IPS-18a (cell line): Measurements from ENCODE around the gene KIR2DL1.
"Not testable (repeated sequence)": the region's sequence is repeated elsewhere in the genome, so short reads cannot be mapped to it uniquely, and the experiment has no call there.

ENCODE experiments used
- H3K27ac ChIP-seq: one replicate; pipeline ENCODE4 v1.5.1; 2013; ENCODE audit warnings: low read length
- H3K27me3 ChIP-seq: one replicate; pipeline ENCODE4 v1.6.1; 2013; ENCODE audit warnings: mild to moderate bottlenecking, low read length; ENCODE audit not compliant: control insufficient read depth, insufficient read depth
- H3K36me3 ChIP-seq: one replicate; pipeline ENCODE4 v1.6.1; 2013; ENCODE audit warnings: low read depth, low read length; ENCODE audit not compliant: control insufficient read depth
- H3K4me1 ChIP-seq: one replicate; pipeline ENCODE4 v1.6.1; 2013; ENCODE audit warnings: low read depth, low read length; ENCODE audit not compliant: control insufficient read depth
- H3K4me3 ChIP-seq: one replicate; pipeline ENCODE4 v1.5.1; 2013; ENCODE audit warnings: low read length
- H3K9ac ChIP-seq: one replicate; pipeline ENCODE4 v1.6.1; 2013; ENCODE audit warnings: mild to moderate bottlenecking, low read length, moderate library complexity
- H3K9me3 ChIP-seq: one replicate; pipeline ENCODE4 v1.6.1; 2013; ENCODE audit warnings: low read depth, low read length; ENCODE audit not compliant: control insufficient read depth

The KIR2DL1 gene

DNA sequence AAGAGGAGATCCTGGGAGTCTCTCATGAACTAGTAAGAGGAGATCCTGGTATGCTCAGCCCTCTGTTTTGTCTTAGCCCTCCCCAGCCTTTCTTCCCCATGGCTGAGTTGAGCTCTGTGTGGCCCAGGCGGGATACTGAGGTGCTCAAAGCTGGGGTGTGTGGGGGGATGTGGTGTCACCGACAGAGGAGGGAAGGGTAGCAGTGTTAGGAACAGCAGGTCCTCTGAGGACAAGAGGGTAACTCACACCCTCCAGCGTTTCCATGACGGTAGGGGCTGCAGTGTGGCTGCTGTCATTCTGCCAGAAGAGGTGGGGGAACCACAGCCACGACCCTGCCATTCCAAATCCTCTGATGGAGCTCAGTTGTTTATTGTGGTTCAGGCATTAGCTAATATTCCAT is 34.5 kb downstream of the KIR2DL1 start:
- no peaks in the 10 kb centered on the region for H3K4me1 ChIP-seq
- no peaks in the 10 kb centered on the region for H3K27me3 ChIP-seq
- no peak overlapping the region for H3K27ac ChIP-seq
- H3K9me3 ChIP-seq = peaks cover 74% of the 10 kb centered on the region
- H3K9ac ChIP-seq = no peak overlapping the region
- no peak overlapping the region for H3K4me3 ChIP-seq
- no peaks in the 10 kb centered on the region for H3K36me3 ChIP-seq

DNA sequence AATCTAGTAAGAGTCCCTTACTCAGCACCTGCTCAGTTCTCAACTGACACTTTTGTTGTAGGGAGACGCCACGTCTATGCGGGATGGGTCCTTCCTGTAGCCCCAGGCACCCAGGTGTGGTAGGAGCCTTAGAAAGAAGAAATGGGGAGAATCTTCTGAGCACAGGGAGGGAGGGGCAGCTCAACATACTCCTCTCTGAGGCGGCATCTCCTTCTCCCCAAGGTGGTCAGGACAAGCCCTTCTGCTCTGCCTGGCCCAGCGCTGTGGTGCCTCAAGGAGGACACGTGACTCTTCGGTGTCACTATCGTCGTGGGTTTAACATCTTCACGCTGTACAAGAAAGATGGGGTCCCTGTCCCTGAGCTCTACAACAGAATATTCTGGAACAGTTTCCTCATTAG is 35.0 kb downstream of the KIR2DL1 start:
- Histone ChIP-seq H3K36me3 (no peaks in the 10 kb centered on the region), H3K27ac (no peak overlapping the region), H3K4me1 (no peaks in the 10 kb centered on the region), H3K9me3 (peaks cover 75% of the 10 kb centered on the region), H3K4me3 (no peak overlapping the region), H3K27me3 (no peaks in the 10 kb centered on the region), H3K9ac (no peak overlapping the region)

DNA sequence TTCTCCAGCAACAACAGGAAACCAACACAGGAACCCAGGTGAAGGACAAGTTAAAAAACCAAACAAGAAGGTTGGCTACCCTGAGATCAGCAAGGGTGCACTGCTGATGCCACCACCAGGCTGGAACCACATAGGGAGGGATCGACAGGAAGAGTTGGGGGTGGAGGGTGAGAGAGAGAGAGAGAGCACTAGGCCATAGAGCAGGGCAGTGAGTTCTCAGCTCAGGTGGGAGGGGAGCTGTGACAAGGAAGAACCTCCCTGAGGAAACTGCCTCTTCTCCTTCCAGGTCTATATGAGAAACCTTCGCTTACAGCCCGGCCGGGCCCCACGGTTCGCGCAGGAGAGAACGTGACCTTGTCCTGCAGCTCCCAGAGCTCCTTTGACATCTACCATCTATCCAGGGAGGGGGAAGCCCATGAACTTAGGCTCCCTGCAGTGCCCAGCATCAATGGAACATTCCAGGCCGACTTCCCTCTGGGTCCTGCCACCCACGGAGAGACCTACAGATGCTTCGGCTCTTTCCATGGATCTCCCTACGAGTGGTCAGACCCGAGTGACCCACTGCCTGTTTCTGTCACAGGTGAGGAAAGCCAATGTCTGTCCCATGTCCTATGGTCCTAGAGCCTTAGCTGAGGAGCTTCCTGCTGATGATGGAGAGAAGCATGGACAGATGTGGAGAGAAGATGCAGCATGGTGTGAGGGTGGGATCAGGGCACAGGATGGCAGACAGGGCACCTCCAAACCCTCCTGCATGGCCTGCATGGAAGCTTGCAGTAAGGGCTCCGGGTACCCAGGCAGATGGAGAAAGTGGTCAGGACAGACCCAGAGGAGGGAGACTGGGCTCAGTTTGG is 36.3 kb downstream of the KIR2DL1 start:
- Histone ChIP-seq H3K27me3 (no peaks in the 10 kb centered on the region), H3K27ac (no peak overlapping the region), H3K4me3 (no peak overlapping the region), H3K4me1 (no peaks in the 10 kb centered on the region), H3K36me3 (no peaks in the 10 kb centered on the region), H3K9ac (no peak overlapping the region), H3K9me3 (peaks cover 66% of the 10 kb centered on the region)

DNA sequence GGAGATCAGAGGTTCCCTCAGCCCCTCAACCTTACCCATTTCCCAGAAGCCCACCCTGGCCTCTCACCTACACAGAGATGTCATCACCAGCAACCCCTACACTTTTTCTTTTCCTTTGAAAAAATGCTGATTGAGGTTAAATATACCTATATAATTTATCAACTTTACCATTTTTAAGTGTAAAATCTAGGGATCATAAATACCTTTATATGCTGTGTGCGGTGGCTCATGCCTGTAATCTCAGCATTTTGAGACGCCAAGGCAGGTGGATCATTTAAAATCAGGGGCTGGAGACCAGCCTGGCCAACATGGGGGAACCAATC is 36.9 kb downstream of the KIR2DL1 start:
- Histone ChIP-seq H3K9me3 (peaks cover 60% of the 10 kb centered on the region), H3K27me3 (no peaks in the 10 kb centered on the region)

DNA sequence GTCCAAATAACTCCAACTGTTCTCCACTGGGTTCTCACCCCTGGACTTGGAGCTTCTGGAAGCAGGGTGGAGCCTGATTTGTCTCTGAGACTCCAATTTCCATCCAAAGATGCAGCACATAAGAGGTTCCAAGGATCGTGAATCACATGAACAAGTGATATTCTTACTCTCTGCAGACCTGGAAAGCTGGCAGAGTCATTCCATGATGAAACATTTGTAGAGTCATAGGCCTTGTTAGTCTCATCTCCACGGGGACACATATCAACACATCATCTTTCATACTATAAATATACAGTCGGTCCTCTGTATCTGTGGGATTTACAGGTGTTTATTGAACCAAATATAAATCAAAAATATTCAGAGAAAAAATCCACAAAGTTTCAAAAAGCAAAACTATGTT is 45.0 kb downstream of the KIR2DL1 start:
- H3K27me3 ChIP-seq, H3K4me1 ChIP-seq, H3K27ac ChIP-seq, H3K9ac ChIP-seq, H3K36me3 ChIP-seq, H3K4me3 ChIP-seq: not testable (repeated sequence)
- peaks cover 46% of the 10 kb centered on the region for H3K9me3 ChIP-seq

More for the DNA sequence above, 36.9 kb downstream of the KIR2DL1 start:
- H3K27ac ChIP-seq = no peak overlapping the region
- H3K4me3 ChIP-seq = no peak overlapping the region
- no peaks in the 10 kb centered on the region for H3K4me1 ChIP-seq
- no peak overlapping the region for H3K9ac ChIP-seq
- H3K36me3 ChIP-seq = no peaks in the 10 kb centered on the region

DNA sequence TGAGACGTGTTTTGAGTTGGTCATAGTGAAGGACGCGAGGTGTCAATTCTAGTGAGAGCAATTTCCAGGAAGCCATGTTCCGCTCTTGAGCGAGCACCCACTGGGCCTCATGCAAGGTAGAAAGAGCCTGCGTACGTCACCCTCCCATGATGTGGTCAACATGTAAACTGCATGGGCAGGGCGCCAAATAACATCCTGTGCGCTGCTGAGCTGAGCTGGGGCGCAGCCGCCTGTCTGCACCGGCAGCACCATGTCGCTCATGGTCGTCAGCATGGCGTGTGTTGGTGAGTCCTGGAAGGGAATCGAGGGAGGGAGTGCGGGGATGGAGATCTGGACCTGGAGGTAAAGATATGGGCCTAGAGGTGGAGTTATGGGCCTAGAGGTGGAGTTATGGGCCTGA is 46.7 kb downstream of the KIR2DL1 start, which contains the start of gene KIR3DL1:
TSS of gene KIR3DL1 (plus strand) at position 218 of the 400 bp plus-strand sequence.
- not testable (repeated sequence) for H3K36me3 ChIP-seq, H3K4me1 ChIP-seq, H3K4me3 ChIP-seq, H3K27ac ChIP-seq, H3K27me3 ChIP-seq, H3K9ac ChIP-seq
- H3K9me3 ChIP-seq = peaks cover 48% of the 10 kb centered on the region

DNA sequence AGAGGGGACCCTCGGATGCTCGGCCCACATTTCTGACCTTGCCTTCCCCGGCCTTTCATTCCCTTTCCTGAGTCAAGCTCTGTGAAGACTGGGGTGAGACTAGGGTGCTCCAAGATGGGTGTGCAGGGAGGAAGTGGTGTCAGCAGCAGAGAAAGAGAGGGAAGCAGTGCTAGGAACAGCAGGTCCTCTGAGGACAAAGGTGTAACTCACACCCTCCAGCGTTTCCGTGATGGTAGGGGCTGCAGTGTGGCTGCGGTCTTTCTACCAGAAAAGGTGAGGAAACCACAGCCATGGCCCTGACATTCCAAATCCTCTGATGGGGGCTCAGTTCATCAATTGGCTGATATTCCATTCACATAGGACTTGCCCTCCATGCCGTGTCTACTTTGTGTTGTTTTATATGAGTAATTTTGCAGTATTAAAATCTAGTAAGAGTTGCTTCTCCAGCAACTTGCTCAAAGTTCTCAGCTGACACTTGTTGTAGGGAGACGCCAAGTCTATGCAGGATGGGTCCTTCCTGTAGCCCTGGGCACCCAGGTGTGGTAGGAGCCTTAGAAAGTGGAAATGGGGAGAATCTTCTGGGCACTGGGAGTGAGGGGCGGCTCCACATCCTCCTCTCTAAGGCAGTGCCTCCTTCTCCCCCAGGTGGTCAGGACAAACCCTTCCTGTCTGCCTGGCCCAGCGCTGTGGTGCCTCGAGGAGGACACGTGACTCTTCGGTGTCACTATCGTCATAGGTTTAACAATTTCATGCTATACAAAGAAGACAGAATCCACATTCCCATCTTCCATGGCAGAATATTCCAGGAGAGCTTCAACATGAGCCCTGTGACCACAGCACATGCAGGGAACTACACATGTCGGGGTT is 48.3 kb downstream of the KIR2DL1 start:
- Histone ChIP-seq H3K4me1 (no peaks in the 10 kb centered on the region), H3K27me3 (no peaks in the 10 kb centered on the region), H3K9ac (no peak overlapping the region), H3K27ac (no peak overlapping the region), H3K9me3 (peaks cover 43% of the 10 kb centered on the region), H3K4me3 (no peak overlapping the region), H3K36me3 (no peaks in the 10 kb centered on the region)

DNA sequence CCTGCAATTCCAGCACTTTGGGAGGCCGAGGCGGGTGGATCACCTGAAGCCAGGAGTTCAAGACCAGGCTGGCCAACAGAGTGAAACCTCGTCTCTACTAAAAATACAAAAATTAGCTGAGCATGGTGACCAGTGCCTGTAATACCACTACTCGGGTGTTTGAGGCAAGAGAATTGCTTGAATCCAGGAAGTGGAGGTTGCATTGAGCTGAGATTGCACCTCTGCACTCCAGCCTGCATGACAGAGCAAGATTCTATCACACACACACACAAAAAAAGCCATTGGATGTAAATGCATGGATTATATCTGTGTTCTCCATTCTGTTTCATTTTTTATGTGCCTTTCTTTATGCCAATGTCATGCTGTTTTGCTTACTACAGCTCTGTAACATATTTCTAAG is 54.8 kb downstream of the KIR2DL1 start:
- H3K9me3 ChIP-seq = peaks cover 12% of the 10 kb centered on the region
- H3K27ac ChIP-seq, H3K4me1 ChIP-seq, H3K27me3 ChIP-seq, H3K9ac ChIP-seq, H3K36me3 ChIP-seq, H3K4me3 ChIP-seq: not testable (repeated sequence)

DNA sequence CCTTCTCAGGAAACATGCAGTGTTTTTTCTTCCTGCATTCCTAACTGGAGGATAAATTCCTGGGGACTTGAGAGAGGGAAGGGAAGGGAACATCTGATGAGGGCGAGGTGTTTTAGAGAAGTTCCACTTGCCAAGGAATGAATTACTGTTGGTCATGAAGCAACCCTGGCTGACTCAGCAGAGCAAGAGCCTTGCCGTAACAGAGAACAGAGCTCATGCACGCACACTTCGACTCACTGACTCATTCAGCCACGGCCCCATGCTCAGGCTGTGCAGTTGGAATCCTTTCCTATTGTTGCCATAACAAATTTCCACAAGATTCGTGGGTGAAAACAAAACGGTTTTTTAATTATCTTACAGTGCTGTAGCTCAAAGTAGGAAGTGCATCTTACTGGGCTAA is 55.7 kb downstream of the KIR2DL1 start:
- H3K4me3 ChIP-seq, H3K36me3 ChIP-seq, H3K9ac ChIP-seq, H3K4me1 ChIP-seq, H3K27ac ChIP-seq, H3K27me3 ChIP-seq: not testable (repeated sequence)
- H3K9me3 ChIP-seq = peaks cover 11% of the 10 kb centered on the region

DNA sequence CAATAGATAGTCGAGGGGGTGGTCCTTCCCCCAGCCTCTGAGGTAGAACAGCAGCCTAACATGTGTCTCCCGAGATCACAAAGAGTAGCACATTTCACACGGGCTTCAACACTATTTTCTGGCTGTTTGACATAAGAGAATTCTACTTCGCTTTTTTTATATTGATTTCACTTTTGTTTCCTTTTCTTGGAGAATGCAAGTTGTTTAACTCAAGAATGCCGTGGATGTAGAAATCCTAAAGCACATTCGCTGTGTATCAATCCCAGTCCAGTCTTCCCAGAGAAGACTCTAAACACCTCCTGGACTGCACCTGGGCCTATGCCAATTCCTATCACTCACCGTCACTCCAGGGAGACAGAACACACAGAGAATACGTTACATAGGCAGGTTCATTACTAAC is 58.5 kb downstream of the KIR2DL1 start:
- H3K9ac ChIP-seq = not testable (repeated sequence)

DNA sequence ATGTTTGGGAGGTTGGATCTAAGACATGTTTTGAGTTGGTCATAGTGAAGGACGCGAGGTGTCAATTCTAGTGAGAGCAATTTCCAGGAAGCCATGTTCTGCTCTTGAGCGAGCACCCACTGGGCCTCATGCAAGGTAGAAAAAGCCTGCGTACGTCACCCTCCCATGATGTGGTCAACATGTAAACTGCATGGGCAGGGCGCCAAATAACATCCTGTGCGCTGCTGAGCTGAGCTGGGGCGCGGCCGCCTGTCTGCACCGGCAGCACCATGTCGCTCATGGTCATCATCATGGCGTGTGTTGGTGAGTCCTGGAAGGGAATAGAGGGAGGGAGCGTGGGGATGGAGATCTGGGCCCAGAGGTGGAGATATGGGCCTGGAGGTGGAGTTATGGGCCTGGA is 62.9 kb downstream of the KIR2DL1 start, which contains the start of gene KIR2DS4:
TSS of gene KIR2DS4 (plus strand) at position 181 of the 400 bp plus-strand sequence.
- not testable (repeated sequence) for H3K9me3 ChIP-seq, H3K36me3 ChIP-seq, H3K4me3 ChIP-seq, H3K27me3 ChIP-seq, H3K9ac ChIP-seq, H3K27ac ChIP-seq, H3K4me1 ChIP-seq

More for the DNA sequence above, 58.5 kb downstream of the KIR2DL1 start:
- not testable (repeated sequence) for H3K4me1 ChIP-seq, H3K27me3 ChIP-seq, H3K9me3 ChIP-seq, H3K4me3 ChIP-seq, H3K36me3 ChIP-seq, H3K27ac ChIP-seq
